HUES64 (cell line): ENCODE data around the gene WFDC5. TPM values are rescaled to one million over a fixed set of nuclear protein-coding genes. Genes with fewer than 3 reads are reported as not detected.
"Not testable (repeated sequence)": the region's sequence is repeated elsewhere in the genome, so short reads cannot be mapped to it uniquely, and the experiment has no call there.

ENCODE experiments used
- H3K27ac ChIP-seq: 2 replicates; pipeline ENCODE4 v1.7.0; 2013; ENCODE audit warnings: low read depth, low read length, inconsistent platforms
- H3K27me3 ChIP-seq: 2 replicates; pipeline ENCODE4 v1.6.1; 2013; ENCODE audit warnings: mild to moderate bottlenecking, low read length; ENCODE audit not compliant: insufficient read depth
- H3K36me3 ChIP-seq: 2 replicates; pipeline ENCODE4 v1.6.1; 2013; ENCODE audit warnings: mild to moderate bottlenecking, low read length; ENCODE audit not compliant: insufficient read depth
- H3K4me1 ChIP-seq: 2 replicates; pipeline ENCODE4 v1.6.1; 2013; ENCODE audit warnings: mild to moderate bottlenecking, low read length, moderate library complexity; ENCODE audit not compliant: insufficient read depth
- H3K4me3 ChIP-seq: 2 replicates; pipeline ENCODE4 v1.5.1; 2013; ENCODE audit warnings: mild to moderate bottlenecking, low read length, moderate library complexity
- H3K9ac ChIP-seq: 2 replicates; pipeline ENCODE4 v1.6.1; 2013; ENCODE audit warnings: mild to moderate bottlenecking, low read depth, low read length
- H3K9me3 ChIP-seq: 2 replicates; pipeline ENCODE4 v1.6.1; 2013; ENCODE audit warnings: low read depth, low read length; ENCODE audit not compliant: insufficient read depth
- WGBS: fragments of 150-250, 120-280 bp; methylation state at CpG from one replicate; pipeline ENCODE4 v1.1.7; 2013; ENCODE audit warnings: missing lambda C conversion rate; 5-methylcytosine and 5-hydroxymethylcytosine counted together
- polyA plus RNA-seq, 2 experiments: library from polyadenylated mRNA; stranded (reverse); fragments of 50-300 nt; gene quantifications; one replicate each; pipeline ENCODE4 v1.2.3, GENCODE V29; 2013

Gene WFDC5
- not detected for polyA plus RNA-seq (2013, experiment 1 of 2)
- not detected for polyA plus RNA-seq (2013, experiment 2 of 2)

GRCh38 chr20:45114465-45115385 lies at the start of gene WFDC5:
Gene WFDC5, minus strand, starts transcription at chr20:45115174. Its CDS starts 91 bp downstream, at chr20:45115083.
- WGBS: 68% methylated on average over 16 of the region's 16 CpGs
- H3K27ac ChIP-seq: no peak within 1 kb of the TSS

GRCh38 chr20:45163083-45163803 lies 48.3 kb upstream of the WFDC5 start:
- H3K9me3 ChIP-seq: no peaks in the 10 kb centered on the region
- no peak overlapping the region for H3K9ac ChIP-seq
- H3K4me3 ChIP-seq: no peak overlapping the region
- no peaks in the 10 kb centered on the region for H3K4me1 ChIP-seq
- no peaks in the 10 kb centered on the region for H3K27me3 ChIP-seq
- 84% methylated on average over 1 of the region's 1 CpG for WGBS
- H3K36me3 ChIP-seq: no peaks in the 10 kb centered on the region
- H3K27ac ChIP-seq: no peak overlapping the region

More at GRCh38 chr20:45114465-45115385, at the start of gene WFDC5:
- Histone ChIP-seq H3K9me3 (no peaks in the 10 kb centered on the region), H3K4me3 (0 out of 2 replicates have a peak within 1 kb of the TSS, but pooled peaks have one; percentile 4), H3K4me1 (peaks cover 7% of the 10 kb centered on the region; the same call in 1 of the 2 replicates), H3K36me3 (no peaks in the 10 kb centered on the region), H3K9ac (no peak within 1 kb of the TSS), H3K27me3 (no peaks in the 10 kb centered on the region)

GRCh38 chr20:45157962-45158361 lies 43.0 kb upstream of the WFDC5 start:
- WGBS: 71% methylated on average over 1 of the region's 1 CpG
- H3K9ac ChIP-seq: no peak overlapping the region
- no peaks in the 10 kb centered on the region for H3K36me3 ChIP-seq
- H3K27ac ChIP-seq: no peak overlapping the region
- no peaks in the 10 kb centered on the region for H3K27me3 ChIP-seq
- H3K4me1 ChIP-seq: no peaks in the 10 kb centered on the region
- no peak overlapping the region for H3K4me3 ChIP-seq
- H3K9me3 ChIP-seq: no peaks in the 10 kb centered on the region

GRCh38 chr20:45156713-45157112 lies 41.7 kb upstream of the WFDC5 start:
- Histone ChIP-seq H3K27ac (no peak overlapping the region), H3K36me3 (no peaks in the 10 kb centered on the region), H3K4me1 (no peaks in the 10 kb centered on the region), H3K9me3 (no peaks in the 10 kb centered on the region), H3K27me3 (no peaks in the 10 kb centered on the region), H3K9ac (no peak overlapping the region), H3K4me3 (no peak overlapping the region)
- WGBS: 79% methylated on average over 2 of the region's 2 CpGs

- H3K27ac ChIP-seq, H3K27me3 ChIP-seq, H3K4me3 ChIP-seq, H3K9ac ChIP-seq, H3K4me1 ChIP-seq, H3K9me3 ChIP-seq, H3K36me3 ChIP-seq: not testable (repeated sequence)
- 76% methylated on average over 1 of the region's 1 CpG for WGBS
Observed at GRCh38 chr20:45154794-45155193, 39.8 kb upstream of the WFDC5 start.

GRCh38 chr20:45154183-45154582 lies 39.2 kb upstream of the WFDC5 start:
- no peaks in the 10 kb centered on the region for H3K9me3 ChIP-seq
- no peak overlapping the region for H3K4me3 ChIP-seq
- peaks cover 5% of the 10 kb centered on the region; the same call in 1 of the 2 replicates for H3K27me3 ChIP-seq
- no peaks in the 10 kb centered on the region for H3K4me1 ChIP-seq
- H3K27ac ChIP-seq: no peak overlapping the region
- H3K36me3 ChIP-seq: no peaks in the 10 kb centered on the region
- H3K9ac ChIP-seq: no peak overlapping the region
- WGBS: 88% methylated on average over 3 of the region's 3 CpGs

- H3K9ac ChIP-seq: no peak overlapping the region
- no peaks in the 10 kb centered on the region for H3K4me1 ChIP-seq
- peaks cover 5% of the 10 kb centered on the region; the same call in 1 of the 2 replicates for H3K27me3 ChIP-seq
- H3K27ac ChIP-seq: no peak overlapping the region
- WGBS: 76% methylated on average over 1 of the region's 1 CpG
- no peak overlapping the region for H3K4me3 ChIP-seq
- no peaks in the 10 kb centered on the region for H3K36me3 ChIP-seq
- no peaks in the 10 kb centered on the region for H3K9me3 ChIP-seq
Observed at GRCh38 chr20:45153752-45154151, 38.8 kb upstream of the WFDC5 start.

GRCh38 chr20:45153147-45153546 lies 38.2 kb upstream of the WFDC5 start:
- Histone ChIP-seq H3K4me1 (no peaks in the 10 kb centered on the region), H3K9me3 (no peaks in the 10 kb centered on the region), H3K36me3 (no peaks in the 10 kb centered on the region), H3K9ac (no peak overlapping the region), H3K27ac (no peak overlapping the region), H3K4me3 (no peak overlapping the region), H3K27me3 (peaks cover 5% of the 10 kb centered on the region; the same call in 1 of the 2 replicates)
- 88% methylated on average over 3 of the region's 3 CpGs for WGBS

GRCh38 chr20:45152405-45152804 lies 37.4 kb upstream of the WFDC5 start:
- no peaks in the 10 kb centered on the region for H3K36me3 ChIP-seq
- H3K4me1 ChIP-seq: no peaks in the 10 kb centered on the region
- H3K9ac ChIP-seq: no peak overlapping the region
- H3K27me3 ChIP-seq: peaks cover 5% of the 10 kb centered on the region; the same call in 1 of the 2 replicates
- H3K4me3 ChIP-seq: no peak overlapping the region
- WGBS: 84% methylated on average over 2 of the region's 2 CpGs
- H3K9me3 ChIP-seq: no peaks in the 10 kb centered on the region
- H3K27ac ChIP-seq: no peak overlapping the region

- Histone ChIP-seq H3K27ac (no peak overlapping the region), H3K9me3 (no peaks in the 10 kb centered on the region), H3K9ac (no peak overlapping the region), H3K36me3 (no peaks in the 10 kb centered on the region), H3K27me3 (peaks cover 5% of the 10 kb centered on the region; the same call in 1 of the 2 replicates), H3K4me1 (no peaks in the 10 kb centered on the region), H3K4me3 (no peak overlapping the region)
- 93% methylated on average over 3 of the region's 3 CpGs for WGBS
Observed at GRCh38 chr20:45149062-45149461, 34.1 kb upstream of the WFDC5 start.

- Histone ChIP-seq H3K36me3 (no peaks in the 10 kb centered on the region), H3K27ac (no peak overlapping the region), H3K27me3 (no peaks in the 10 kb centered on the region), H3K9ac (no peak overlapping the region), H3K9me3 (no peaks in the 10 kb centered on the region), H3K4me1 (no peaks in the 10 kb centered on the region), H3K4me3 (no peak overlapping the region)
- WGBS: 89% methylated on average over 3 of the region's 4 CpGs
Observed at GRCh38 chr20:45140836-45141235, 25.9 kb upstream of the WFDC5 start.
